Stomach smooth muscle (tissue), 2 donors: Measurements from ENCODE around the gene TEX50.
"Not testable (repeated sequence)": the region's sequence is repeated elsewhere in the genome, so short reads cannot be mapped to it uniquely, and the experiment has no call there.

Experiments used
- H3K27ac ChIP-seq: one replicate; pipeline ENCODE4 v1.7.0; 2013; ENCODE audit warnings: mild to moderate bottlenecking, low read length, inconsistent platforms
- H3K27me3 ChIP-seq, 2 donors: one replicate each; pipeline ENCODE4 v1.7.0; 2013; ENCODE audit warnings: low read length in 2 of 2; ENCODE audit not compliant: insufficient read depth in 2 of 2, control insufficient read depth in 1 of 2
- H3K36me3 ChIP-seq, 2 donors: one replicate each; pipeline ENCODE4 v1.7.0; 2013; ENCODE audit warnings: low read length in 2 of 2; ENCODE audit not compliant: control insufficient read depth in 2 of 2, insufficient read depth in 2 of 2
- H3K4me1 ChIP-seq: one replicate; pipeline ENCODE4 v1.7.0; 2013; ENCODE audit warnings: low read length; ENCODE audit not compliant: control insufficient read depth, insufficient read depth
- H3K4me3 ChIP-seq, 2 donors: one replicate each; pipeline ENCODE4 v1.7.0; 2013; ENCODE audit warnings: low read length in 2 of 2
- H3K9ac ChIP-seq, 2 donors: one replicate each; pipeline ENCODE4 v1.7.0; 2013; ENCODE audit warnings: low read length in 2 of 2, mild to moderate bottlenecking in 1 of 2
- H3K9me3 ChIP-seq, 2 donors: one replicate each; pipeline ENCODE4 v1.7.0; 2013; ENCODE audit warnings: low read length in 2 of 2; ENCODE audit not compliant: control insufficient read depth in 2 of 2
- donor health status: healthy.
- donor health status: Pancreatic carcinoma.

TEX50 gene

GRCh38 chr1:173635116-173635515 is at the start of gene TEX50:
TSS of gene TEX50 (plus strand) at chr1:173635338. CDS start at chr1:173635522, 184 bp downstream.
- no peak within 1 kb of the TSS for H3K4me3 ChIP-seq
- no peak within 1 kb of the TSS for H3K27ac ChIP-seq
- H3K27me3 ChIP-seq, result no peaks in the 10 kb centered on the region

DNA sequence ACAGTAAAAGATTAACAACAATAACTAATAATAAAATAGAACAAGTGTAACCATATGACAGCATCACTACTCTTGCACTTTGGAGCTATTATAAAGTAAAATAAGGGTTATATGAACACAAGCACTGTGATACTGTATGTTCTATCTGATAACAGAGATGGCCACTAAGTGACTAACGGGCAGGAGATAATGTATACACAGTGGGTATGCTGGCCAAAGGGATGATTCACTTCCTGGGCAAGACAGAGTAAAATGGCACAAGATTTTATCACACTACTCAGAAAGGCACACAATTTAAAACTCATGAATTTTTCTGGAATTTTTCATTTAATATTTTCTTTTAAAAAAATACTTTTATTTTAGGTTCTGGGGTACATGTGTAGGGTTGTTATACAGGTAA is 44.6 kb upstream of the TEX50 start:
- Histone ChIP-seq H3K9ac (no peak overlapping the region), H3K27ac (no peak overlapping the region), H3K4me1 (no peaks in the 10 kb centered on the region), H3K4me3 (no peak overlapping the region), H3K36me3 (no peaks in the 10 kb centered on the region), H3K27me3 (no peaks in the 10 kb centered on the region), H3K9me3 (no peaks in the 10 kb centered on the region)

More at GRCh38 chr1:173635116-173635515, at the start of gene TEX50:
- Histone ChIP-seq H3K9me3 (peaks cover 3 to 5% of the 10 kb centered on the region in 2 donors), H3K9ac (no peak within 1 kb of the TSS), H3K36me3 (no peaks in the 10 kb centered on the region), H3K4me1 (no peaks in the 10 kb centered on the region)

GRCh38 chr1:173591138-173591537 is 44.0 kb upstream of the TEX50 start:
- H3K27me3 ChIP-seq, H3K9me3 ChIP-seq, H3K27ac ChIP-seq, H3K4me1 ChIP-seq, H3K9ac ChIP-seq, H3K4me3 ChIP-seq, H3K36me3 ChIP-seq: not testable (repeated sequence)

GRCh38 chr1:173596097-173596825 is 38.9 kb upstream of the TEX50 start:
- no peaks in the 10 kb centered on the region for H3K36me3 ChIP-seq
- no peaks in the 10 kb centered on the region for H3K27me3 ChIP-seq
- H3K9me3 ChIP-seq, result no peaks in the 10 kb centered on the region
- no peak overlapping the region for H3K27ac ChIP-seq
- no peaks in the 10 kb centered on the region for H3K4me1 ChIP-seq
- H3K4me3 ChIP-seq, result no peak overlapping the region
- no peak overlapping the region for H3K9ac ChIP-seq

- H3K9me3 ChIP-seq, result no peaks in the 10 kb centered on the region
- no peaks in the 10 kb centered on the region for H3K4me1 ChIP-seq
- H3K4me3 ChIP-seq, result no peak overlapping the region
- H3K36me3 ChIP-seq, result no peaks in the 10 kb centered on the region
- H3K27ac ChIP-seq, result no peak overlapping the region
- H3K27me3 ChIP-seq, result no peaks in the 10 kb centered on the region
- H3K9ac ChIP-seq, result no peak overlapping the region
Observed at GRCh38 chr1:173601588-173601987, 33.5 kb upstream of the TEX50 start.

GRCh38 chr1:173603056-173603591 is 32.0 kb upstream of the TEX50 start, which contains the start of gene SLC9C2:
TSS of gene SLC9C2 (minus strand) at chr1:173603072. CDS start at chr1:173601776, 1,296 bp downstream.
- no peaks in the 10 kb centered on the region for H3K27me3 ChIP-seq
- H3K9me3 ChIP-seq, result no peaks in the 10 kb centered on the region
- no peak within 1 kb of the TSS for H3K27ac ChIP-seq
- no peaks in the 10 kb centered on the region for H3K36me3 ChIP-seq
- H3K4me3 ChIP-seq, result peak within 1 kb of the TSS in 1 of 2 donors; percentile 61
- peak within 1 kb of the TSS in 1 of 2 donors; percentile 36 for H3K9ac ChIP-seq
- no peaks in the 10 kb centered on the region for H3K4me1 ChIP-seq

DNA sequence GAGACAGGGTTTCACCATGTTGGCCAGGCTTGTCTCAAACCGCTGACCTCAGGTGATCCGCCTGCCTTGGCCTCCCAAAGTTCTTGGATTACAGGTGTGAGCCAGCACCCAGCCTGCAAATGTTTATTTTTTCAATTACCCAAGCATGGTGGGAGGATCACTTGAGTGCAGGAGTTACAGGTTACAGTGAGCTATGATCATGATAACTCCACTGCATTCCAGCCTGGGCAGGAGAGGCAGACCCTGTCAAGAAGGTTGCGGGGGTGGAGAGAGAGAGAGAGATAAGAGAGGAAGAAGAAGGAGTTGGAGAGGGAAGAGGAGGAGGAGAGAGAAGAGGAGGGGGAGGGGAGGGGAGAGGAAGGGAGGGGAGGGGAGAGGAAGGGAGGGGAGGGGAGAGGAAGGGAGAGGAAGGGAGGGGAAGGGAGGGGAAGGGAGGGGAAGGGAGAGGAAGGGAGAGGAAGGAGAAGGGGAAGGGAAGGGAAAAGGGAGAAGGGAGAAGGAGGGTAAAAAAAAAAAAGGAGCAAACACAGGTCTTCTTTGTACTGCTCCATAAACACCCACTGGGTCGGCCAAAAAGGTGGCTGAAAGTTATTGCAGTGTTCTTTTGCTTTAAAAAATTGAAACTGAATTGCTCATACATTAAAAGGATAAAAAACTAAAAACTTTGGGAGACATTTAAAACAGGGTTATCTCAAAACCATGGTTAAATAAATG is 26.5 kb upstream of the TEX50 start:
- Histone ChIP-seq H3K9me3 (no peaks in the 10 kb centered on the region), H3K4me1 (no peaks in the 10 kb centered on the region), H3K27ac (no peak overlapping the region), H3K4me3 (no peak overlapping the region), H3K36me3 (no peaks in the 10 kb centered on the region), H3K27me3 (no peaks in the 10 kb centered on the region), H3K9ac (no peak overlapping the region)

GRCh38 chr1:173613086-173613485 is 22.1 kb upstream of the TEX50 start:
- not testable (repeated sequence) for H3K9me3 ChIP-seq, H3K36me3 ChIP-seq, H3K4me1 ChIP-seq, H3K27ac ChIP-seq, H3K4me3 ChIP-seq, H3K27me3 ChIP-seq, H3K9ac ChIP-seq

GRCh38 chr1:173616859-173617258 is 18.3 kb upstream of the TEX50 start:
- Histone ChIP-seq H3K9ac (no peak overlapping the region), H3K27ac (no peak overlapping the region), H3K4me3 (no peak overlapping the region), H3K36me3 (no peaks in the 10 kb centered on the region), H3K27me3 (no peaks in the 10 kb centered on the region), H3K9me3 (peaks cover 0 to 9% of the 10 kb centered on the region in 2 donors), H3K4me1 (no peaks in the 10 kb centered on the region)

- Histone ChIP-seq H3K9me3 (no peaks in the 10 kb centered on the region), H3K27me3 (no peaks in the 10 kb centered on the region), H3K9ac (no peak overlapping the region), H3K4me3 (no peak overlapping the region), H3K36me3 (no peaks in the 10 kb centered on the region), H3K27ac (no peak overlapping the region), H3K4me1 (no peaks in the 10 kb centered on the region)
Observed at GRCh38 chr1:173627269-173627668, 7.9 kb upstream of the TEX50 start.

GRCh38 chr1:173628888-173629287 is 6.2 kb upstream of the TEX50 start:
- Histone ChIP-seq H3K36me3 (no peaks in the 10 kb centered on the region), H3K4me1 (no peaks in the 10 kb centered on the region), H3K27me3 (no peaks in the 10 kb centered on the region), H3K27ac (no peak overlapping the region), H3K4me3 (no peak overlapping the region), H3K9me3 (no peaks in the 10 kb centered on the region), H3K9ac (no peak overlapping the region)
